GM12872 (cell line): ENCODE data around the gene NBR1.

Experiments used
- CTCF ChIP-seq: IDR thresholded peaks from 3 replicates; pipeline ENCODE4 v1.5.1; 2011; ENCODE audit warnings: low read depth, mild to moderate bottlenecking, low read length, moderate library complexity; ENCODE audit not compliant: insufficient read depth

Gene NBR1

GRCh38 chr17:43134774-43135453, 36.1 kb upstream of the NBR1 start:
- no peak for TF ChIP-seq CTCF

GRCh38 chr17:43135454-43135819, 35.6 kb upstream of the NBR1 start:
- TF ChIP-seq CTCF: no peak

GRCh38 chr17:43140396-43141332, 30.4 kb upstream of the NBR1 start:
- TF ChIP-seq CTCF: no peak

GRCh38 chr17:43142153-43142552, 28.9 kb upstream of the NBR1 start:
- TF ChIP-seq CTCF: no peak

- no peak for TF ChIP-seq CTCF
Observed at GRCh38 chr17:43143201-43143600, 27.8 kb upstream of the NBR1 start.

GRCh38 chr17:43146649-43147048, 24.4 kb upstream of the NBR1 start:
- no peak for TF ChIP-seq CTCF

- TF ChIP-seq CTCF: no peak
Observed at GRCh38 chr17:43151880-43152456, 19.0 kb upstream of the NBR1 start.
